GM12891 (cell line): ENCODE results near the gene IQGAP2.

Experiments
- DNase-seq: peaks from one replicate; pipeline ENCODE4 v3.0.0; 2011; ENCODE audit warnings: low spot score; ENCODE audit not compliant: insufficient read length
- FAIRE-seq: peaks from 2 replicates; lab custom pipeline; 2011; peaks lifted over from hg19 to GRCh38; lab: Jason Lieb, UNC
- PAX5 ChIP-seq: IDR thresholded peaks from 2 replicates; pipeline ENCODE4 v1.6.1; 2011; ENCODE audit warnings: low read length, moderate library complexity, mild to moderate bottlenecking; ENCODE audit not compliant: insufficient read depth, severe bottlenecking
- POLR2A ChIP-seq: IDR thresholded peaks from 2 replicates; pipeline ENCODE4 v1.6.1; 2011; ENCODE audit warnings: low read depth, low read length, control low read depth
- POLR2AphosphoS5 ChIP-seq: IDR thresholded peaks from 2 replicates; pipeline ENCODE4 v1.6.1; 2011; ENCODE audit warnings: low read depth, low read length, control low read depth
- POU2F2 ChIP-seq: IDR thresholded peaks from 2 replicates; pipeline ENCODE4 v1.6.1; 2011; ENCODE audit warnings: low read depth, mild to moderate bottlenecking, control low read depth, low read length, moderate library complexity
- SPI1 ChIP-seq: IDR thresholded peaks from 2 replicates; pipeline ENCODE4 v1.6.1; 2011; ENCODE audit warnings: low read depth, low read length, control low read depth
- TAF1 ChIP-seq: IDR thresholded peaks from 2 replicates; pipeline ENCODE4 v1.6.1; 2011; ENCODE audit warnings: low read depth, low read length, control low read depth

Gene IQGAP2

GRCh38 chr5:76526950-76527583 is 124.0 kb downstream of the IQGAP2 start:
- DNase-seq (no peak), FAIRE-seq (no peak)
- TF ChIP-seq POU2F2 (no peak), POLR2AphosphoS5 (no peak), PAX5 (no peak), SPI1 (no peak), POLR2A (no peak), TAF1 (no peak)

GRCh38 chr5:76527685-76528161 is 124.6 kb downstream of the IQGAP2 start:
- DNase-seq = no peak
- FAIRE-seq = no peak
- no peak for TF ChIP-seq TAF1
- no peak for TF ChIP-seq POLR2AphosphoS5
- no peak for TF ChIP-seq PAX5
- TF ChIP-seq SPI1 = no peak
- no peak for TF ChIP-seq POU2F2
- TF ChIP-seq POLR2A = no peak

- no peak for TF ChIP-seq SPI1
- TF ChIP-seq POLR2A = no peak
- TF ChIP-seq PAX5 = no peak
- no peak for TF ChIP-seq TAF1
- TF ChIP-seq POU2F2 = no peak
- TF ChIP-seq POLR2AphosphoS5 = no peak
- FAIRE-seq = peak; percentile 13
These were observed 125.7 kb downstream of the IQGAP2 start for GRCh38 chr5:76528547-76529331.

GRCh38 chr5:76529464-76530344 is 126.6 kb downstream of the IQGAP2 start:
- TF ChIP-seq POLR2AphosphoS5 (no peak), POU2F2 (no peak), POLR2A (no peak), TAF1 (no peak), PAX5 (no peak), SPI1 (no peak)
- DNase-seq (no peak), FAIRE-seq (no peak)

More at GRCh38 chr5:76528547-76529331, 125.7 kb downstream of the IQGAP2 start:
- no peak for DNase-seq

- TF ChIP-seq POLR2AphosphoS5 (no peak), PAX5 (no peak), TAF1 (no peak), POU2F2 (no peak), SPI1 (no peak), POLR2A (no peak)
- FAIRE-seq (no peak), DNase-seq (no peak)
These were observed 129.0 kb downstream of the IQGAP2 start for GRCh38 chr5:76532052-76532451.

GRCh38 chr5:76532973-76533372 is 129.9 kb downstream of the IQGAP2 start:
- TF ChIP-seq SPI1 (no peak), TAF1 (no peak), POLR2A (no peak), PAX5 (no peak), POU2F2 (no peak), POLR2AphosphoS5 (no peak)
- FAIRE-seq (no peak), DNase-seq (no peak)

GRCh38 chr5:76535577-76535976 is 132.5 kb downstream of the IQGAP2 start:
- no peak for TF ChIP-seq SPI1
- TF ChIP-seq TAF1 = no peak
- TF ChIP-seq POU2F2 = no peak
- TF ChIP-seq POLR2A = no peak
- no peak for TF ChIP-seq POLR2AphosphoS5
- no peak for TF ChIP-seq PAX5
- FAIRE-seq (no peak), DNase-seq (no peak)

- DNase-seq (no peak), FAIRE-seq (no peak)
- TF ChIP-seq PAX5 = no peak
These were observed 134.0 kb downstream of the IQGAP2 start for GRCh38 chr5:76537073-76537543.

- TF ChIP-seq POLR2A (no peak), POU2F2 (no peak), TAF1 (no peak), POLR2AphosphoS5 (no peak), PAX5 (no peak), SPI1 (no peak)
- DNase-seq = no peak
- no peak for FAIRE-seq
These were observed 139.2 kb downstream of the IQGAP2 start for GRCh38 chr5:76542241-76542640.
